Esophagus muscularis mucosa (tissue), 3 donors: ENCODE data around the gene LYZ.

Experiments used
- POLR2A ChIP-seq: fragments of 450-650 bp; IDR thresholded peaks from one replicate; pipeline ENCODE4 v1.6.1; 2017; ENCODE audit warnings: antibody characterized with exemption, moderate library complexity, mild to moderate bottlenecking, low read depth
- TF ChIP-seq, protein P1 (sequence below), 3 experiments: fragments of 200-600 bp in 2 of 3; fragments of 450-650 bp in 1 of 3; sonication (generic) in 2 of 3; IDR thresholded peaks; one replicate each; pipeline ENCODE4 v1.5.1; 2017 to 2019; ENCODE audit warnings: antibody characterized with exemption in 3 of 3, mild to moderate bottlenecking in 2 of 3, moderate library complexity in 1 of 3

DNA sequence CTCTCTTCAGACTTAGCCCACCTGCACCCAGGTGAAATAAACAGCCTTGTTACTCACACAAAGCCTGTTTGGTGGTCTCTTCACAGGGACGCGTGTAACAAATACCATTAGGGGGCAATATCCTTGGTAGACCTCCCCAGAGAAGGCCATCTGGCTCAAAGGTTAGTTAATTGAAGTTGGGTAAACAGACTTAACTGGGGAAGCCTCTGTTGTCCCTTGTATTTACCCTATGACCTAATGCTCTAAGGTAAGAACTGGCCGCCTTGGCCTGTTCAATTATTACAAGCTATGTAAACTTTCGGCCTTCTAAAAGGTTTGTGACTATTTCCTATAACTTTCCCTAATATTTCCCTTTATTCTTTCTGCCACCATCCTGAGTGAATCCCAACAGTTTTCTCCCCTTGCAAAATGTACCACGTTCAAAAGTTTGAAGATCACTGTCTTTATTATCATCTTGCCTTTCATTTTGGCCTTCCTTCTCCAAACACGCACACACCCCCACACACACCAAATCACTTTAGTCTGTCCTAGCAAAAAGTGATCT lies 15.3 kb upstream of the LYZ start:
- TF ChIP-seq, protein P1, sequence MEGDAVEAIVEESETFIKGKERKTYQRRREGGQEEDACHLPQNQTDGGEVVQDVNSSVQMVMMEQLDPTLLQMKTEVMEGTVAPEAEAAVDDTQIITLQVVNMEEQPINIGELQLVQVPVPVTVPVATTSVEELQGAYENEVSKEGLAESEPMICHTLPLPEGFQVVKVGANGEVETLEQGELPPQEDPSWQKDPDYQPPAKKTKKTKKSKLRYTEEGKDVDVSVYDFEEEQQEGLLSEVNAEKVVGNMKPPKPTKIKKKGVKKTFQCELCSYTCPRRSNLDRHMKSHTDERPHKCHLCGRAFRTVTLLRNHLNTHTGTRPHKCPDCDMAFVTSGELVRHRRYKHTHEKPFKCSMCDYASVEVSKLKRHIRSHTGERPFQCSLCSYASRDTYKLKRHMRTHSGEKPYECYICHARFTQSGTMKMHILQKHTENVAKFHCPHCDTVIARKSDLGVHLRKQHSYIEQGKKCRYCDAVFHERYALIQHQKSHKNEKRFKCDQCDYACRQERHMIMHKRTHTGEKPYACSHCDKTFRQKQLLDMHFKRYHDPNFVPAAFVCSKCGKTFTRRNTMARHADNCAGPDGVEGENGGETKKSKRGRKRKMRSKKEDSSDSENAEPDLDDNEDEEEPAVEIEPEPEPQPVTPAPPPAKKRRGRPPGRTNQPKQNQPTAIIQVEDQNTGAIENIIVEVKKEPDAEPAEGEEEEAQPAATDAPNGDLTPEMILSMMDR (IDR thresholded peaks at IDR 0.05), result no peak
- TF ChIP-seq POLR2A, result no peak
